Kidney epithelial cell (primary cell): ENCODE measurements around the gene C1orf174. TPM values are rescaled to one million over a fixed set of nuclear protein-coding genes. Genes with fewer than 3 reads are reported as not detected.

Experiments used
- DNase-seq: peaks from one replicate; pipeline ENCODE4 v3.0.0-alpha.2; 2010; ENCODE audit warnings: low read depth
- H3K27me3 ChIP-seq: 2 replicates; pipeline ENCODE4 v1.6.0; 2011; ENCODE audit warnings: low read length; ENCODE audit not compliant: control insufficient read depth, insufficient read depth
- H3K36me3 ChIP-seq: 2 replicates; pipeline ENCODE4 v1.5.1; 2011; ENCODE audit warnings: low read length; ENCODE audit not compliant: control insufficient read depth, insufficient read depth
- H3K4me3 ChIP-seq: 2 replicates; pipeline ENCODE4 v1.5.1; 2011; ENCODE audit warnings: low read depth, mild to moderate bottlenecking, control low read depth, low read length
- total RNA-seq: library from RNA; depleted of rRNA; stranded (reverse); fragments of >200 nt; gene quantifications from 2 replicates; pipeline ENCODE4 v1.2.3, GENCODE V29; 2015
- TF ChIP-seq, protein P1 (sequence below): IDR thresholded peaks from 2 replicates; pipeline ENCODE4 v1.5.1; 2011; ENCODE audit warnings: mild to moderate bottlenecking, moderate library complexity, low read length, control low read depth, inconsistent platforms; ENCODE audit not compliant: insufficient read depth, poor library complexity, severe bottlenecking

C1orf174 gene
- total RNA-seq, 1 donor from 2014 or later = 33.3 TPM

DNA sequence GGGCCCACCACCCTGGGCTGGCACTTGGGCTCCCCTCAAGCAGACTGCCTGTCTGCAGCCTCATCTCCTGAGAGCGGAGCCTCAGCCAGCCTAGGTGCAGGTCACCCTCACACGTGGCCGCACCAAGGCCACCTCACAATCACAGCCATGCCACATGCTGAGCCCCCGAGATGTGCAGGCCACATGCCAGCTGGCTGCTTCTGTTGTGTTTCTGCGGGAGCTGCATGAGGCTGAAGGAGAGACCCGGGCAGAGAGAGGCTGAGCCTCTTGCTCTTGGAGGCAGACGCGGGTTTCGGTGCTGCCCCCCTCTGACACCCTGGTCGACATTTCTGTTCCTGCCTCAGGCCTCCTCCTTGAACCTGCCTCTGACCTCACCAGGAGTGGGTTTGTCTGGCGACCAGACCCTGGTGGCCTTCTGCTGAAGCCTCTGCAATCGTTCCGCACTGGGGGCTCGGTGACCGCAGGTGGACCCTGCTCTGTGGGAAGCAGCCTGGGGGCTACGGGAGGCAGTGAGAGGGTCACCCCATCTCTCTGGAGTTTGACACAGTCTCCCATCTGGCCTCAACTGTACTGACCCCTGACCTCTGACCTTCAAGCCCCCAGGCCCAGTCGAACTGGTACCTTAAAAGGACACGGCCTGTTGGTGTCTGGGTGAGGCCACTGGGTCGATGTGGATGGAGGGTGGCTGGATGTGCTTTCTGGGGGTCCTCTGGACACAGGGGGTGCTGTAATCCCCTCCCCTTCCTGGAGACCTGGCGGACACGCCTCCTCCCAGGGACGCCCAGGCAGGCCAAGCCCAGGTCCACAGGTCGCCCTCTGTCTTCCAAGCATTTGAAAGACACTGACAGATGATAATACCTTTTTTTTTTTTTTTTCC, 13.0 kb upstream of the C1orf174 start:
- no peak for DNase-seq
- TF ChIP-seq, protein P1, sequence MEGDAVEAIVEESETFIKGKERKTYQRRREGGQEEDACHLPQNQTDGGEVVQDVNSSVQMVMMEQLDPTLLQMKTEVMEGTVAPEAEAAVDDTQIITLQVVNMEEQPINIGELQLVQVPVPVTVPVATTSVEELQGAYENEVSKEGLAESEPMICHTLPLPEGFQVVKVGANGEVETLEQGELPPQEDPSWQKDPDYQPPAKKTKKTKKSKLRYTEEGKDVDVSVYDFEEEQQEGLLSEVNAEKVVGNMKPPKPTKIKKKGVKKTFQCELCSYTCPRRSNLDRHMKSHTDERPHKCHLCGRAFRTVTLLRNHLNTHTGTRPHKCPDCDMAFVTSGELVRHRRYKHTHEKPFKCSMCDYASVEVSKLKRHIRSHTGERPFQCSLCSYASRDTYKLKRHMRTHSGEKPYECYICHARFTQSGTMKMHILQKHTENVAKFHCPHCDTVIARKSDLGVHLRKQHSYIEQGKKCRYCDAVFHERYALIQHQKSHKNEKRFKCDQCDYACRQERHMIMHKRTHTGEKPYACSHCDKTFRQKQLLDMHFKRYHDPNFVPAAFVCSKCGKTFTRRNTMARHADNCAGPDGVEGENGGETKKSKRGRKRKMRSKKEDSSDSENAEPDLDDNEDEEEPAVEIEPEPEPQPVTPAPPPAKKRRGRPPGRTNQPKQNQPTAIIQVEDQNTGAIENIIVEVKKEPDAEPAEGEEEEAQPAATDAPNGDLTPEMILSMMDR = no peak
- H3K36me3 ChIP-seq = no peaks in the 10 kb centered on the region
- no peak overlapping the region for H3K4me3 ChIP-seq
- H3K27me3 ChIP-seq = peaks cover 20% of the 10 kb centered on the region

DNA sequence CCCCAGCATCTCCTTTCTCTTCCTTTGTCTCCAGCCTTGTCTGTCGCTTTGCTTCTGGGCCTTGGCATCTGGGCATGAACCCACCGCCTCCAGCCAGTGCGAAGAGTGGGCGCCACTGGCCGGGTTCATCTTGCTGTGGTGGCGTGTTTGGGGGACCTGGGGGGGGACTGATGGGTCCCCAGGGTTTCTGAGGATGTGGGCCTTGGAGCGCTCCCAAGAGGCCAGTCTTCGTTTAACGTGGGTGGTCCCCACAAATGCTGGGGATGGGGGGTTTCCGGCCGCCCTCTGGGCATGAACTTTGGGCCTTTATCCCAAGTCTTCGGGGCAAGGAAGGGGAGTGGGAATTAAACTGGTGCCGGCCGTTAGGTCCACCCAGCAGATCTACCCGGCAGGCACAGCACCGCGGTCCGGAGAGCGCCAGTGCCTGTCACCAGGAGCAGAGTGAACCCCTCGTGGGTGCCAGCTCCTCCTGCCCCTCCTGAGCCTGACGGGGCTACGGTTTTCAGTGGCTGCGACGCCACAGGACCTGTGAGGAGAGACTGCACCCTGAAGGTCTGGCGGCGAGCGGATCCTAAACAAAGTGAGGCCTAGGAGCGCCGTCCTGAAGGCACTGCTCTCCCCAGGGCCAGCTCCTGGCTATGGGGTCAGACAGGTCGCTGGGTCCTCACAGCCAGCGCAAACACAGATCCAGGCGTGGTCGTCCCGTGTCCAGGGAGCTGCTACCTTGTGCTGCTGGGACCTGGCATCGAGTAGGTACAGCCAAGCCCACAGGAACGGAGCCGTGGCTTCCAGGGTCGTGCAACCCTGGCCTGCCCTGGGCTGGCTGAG, 12.1 kb upstream of the C1orf174 start:
- Histone ChIP-seq H3K4me3 (no peak overlapping the region), H3K27me3 (peaks cover 24% of the 10 kb centered on the region), H3K36me3 (no peaks in the 10 kb centered on the region)
- DNase-seq = no peak
- TF ChIP-seq, protein P1 = no peak

DNA sequence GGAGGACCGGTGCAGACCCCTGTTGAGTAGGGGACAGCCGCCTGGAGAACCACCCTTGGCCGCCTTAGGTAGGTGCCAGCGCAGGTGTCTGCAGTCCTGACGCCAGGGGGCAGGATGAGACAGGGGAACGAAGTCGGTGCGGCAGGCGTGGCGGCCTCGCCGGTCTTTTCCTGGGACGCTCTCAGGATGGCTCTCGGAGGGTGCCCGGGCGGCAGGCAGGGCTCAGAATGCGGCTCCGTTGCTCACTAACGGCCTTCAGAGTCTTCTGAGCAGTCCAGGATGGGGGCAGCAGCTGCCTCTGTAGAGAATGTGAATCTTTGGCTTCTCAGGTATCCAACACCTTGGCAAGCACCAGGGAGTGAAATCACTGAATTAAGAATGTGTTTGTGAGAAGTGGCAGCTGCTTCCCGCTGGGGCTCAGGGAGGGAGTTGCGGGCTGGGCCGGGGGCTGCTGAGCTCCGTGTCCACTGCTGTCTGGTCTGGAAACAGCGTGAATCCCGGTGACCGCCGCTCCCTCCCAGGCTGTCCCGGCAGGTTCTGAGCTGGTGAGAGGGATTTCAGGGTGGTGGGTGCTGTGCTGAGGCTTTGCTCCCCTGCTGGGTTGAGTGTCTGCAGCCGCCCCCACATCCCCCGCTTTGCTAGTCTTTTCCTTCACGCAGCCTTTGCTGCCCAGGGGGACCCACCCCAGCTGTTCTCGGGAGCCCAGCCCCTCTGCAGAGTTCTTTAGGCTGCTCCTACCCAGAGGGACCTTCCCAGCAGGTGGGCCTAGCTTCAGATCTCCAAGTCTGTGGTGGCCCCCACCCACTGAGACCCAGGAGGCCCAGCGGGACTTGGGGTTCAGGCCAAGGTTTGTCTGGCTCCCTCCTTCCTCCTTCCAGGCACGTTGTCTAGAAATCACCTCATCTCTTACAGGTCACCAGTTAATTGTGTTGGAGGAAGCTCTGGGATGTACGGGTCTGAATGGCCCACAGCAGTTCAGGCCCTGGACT, 11.1 kb upstream of the C1orf174 start:
- H3K27me3 ChIP-seq = peaks cover 24% of the 10 kb centered on the region
- no peak overlapping the region for H3K4me3 ChIP-seq
- peak; percentile 23 for DNase-seq
- no peaks in the 10 kb centered on the region for H3K36me3 ChIP-seq
- TF ChIP-seq, protein P1 = peak; percentile 92

DNA sequence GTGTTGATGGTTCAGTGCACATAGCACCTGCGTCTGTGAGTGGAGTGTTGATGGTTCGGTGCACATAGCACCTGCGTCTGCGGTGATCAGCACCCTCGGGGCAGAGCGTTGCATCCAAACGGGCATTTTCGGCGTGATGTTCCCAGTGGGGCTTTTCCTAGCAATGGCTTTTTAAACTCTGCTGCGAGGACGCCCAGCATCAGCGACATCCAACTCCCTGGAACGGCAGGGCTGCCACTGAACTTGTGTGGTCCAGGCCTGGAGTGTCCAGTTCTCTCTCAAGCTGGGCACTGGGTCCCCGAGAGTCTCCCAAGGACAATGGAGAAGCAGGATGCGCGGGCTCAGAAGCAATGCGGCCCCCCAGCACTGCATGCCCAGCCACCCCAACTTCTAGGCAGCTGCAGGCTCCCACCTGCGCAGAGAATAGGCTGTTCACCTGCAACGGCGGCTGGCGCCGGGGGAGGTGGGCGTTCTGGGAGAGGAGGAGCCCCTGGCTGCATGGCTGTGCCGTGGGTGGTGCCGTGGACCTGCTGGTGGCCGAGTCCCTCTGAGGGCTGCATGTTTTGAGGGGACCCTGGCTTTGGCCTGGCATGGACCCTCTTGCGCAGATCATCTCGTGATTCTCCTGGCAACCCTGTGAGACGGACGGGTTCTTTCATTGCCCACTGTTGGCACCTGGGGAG, 10.1 kb upstream of the C1orf174 start:
- TF ChIP-seq, protein P1 = no peak
- H3K27me3 ChIP-seq = peaks cover 24% of the 10 kb centered on the region
- H3K36me3 ChIP-seq = no peaks in the 10 kb centered on the region
- DNase-seq = no peak
- no peak overlapping the region for H3K4me3 ChIP-seq

DNA sequence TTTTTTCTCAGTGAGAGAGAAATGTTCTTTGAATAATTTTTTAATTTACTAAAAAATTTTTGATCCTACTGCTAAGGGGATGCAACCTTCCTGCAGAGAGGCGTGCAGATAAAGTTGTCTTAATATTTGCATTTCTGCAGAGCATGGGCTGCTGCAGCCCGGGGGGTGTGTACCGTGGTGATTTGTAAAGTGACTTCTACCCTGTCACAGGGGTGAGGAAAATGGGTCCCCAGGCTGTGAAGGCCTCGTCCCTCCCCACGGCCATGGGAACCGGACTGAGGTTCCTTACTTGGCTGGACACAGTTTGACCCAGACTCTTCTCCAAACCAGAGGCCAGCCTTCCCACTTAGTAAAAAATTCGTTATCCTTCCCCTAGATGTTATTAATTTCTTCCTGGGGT, 9.5 kb upstream of the C1orf174 start:
- H3K27me3 ChIP-seq = peaks cover 24% of the 10 kb centered on the region
- H3K36me3 ChIP-seq = no peaks in the 10 kb centered on the region
- TF ChIP-seq, protein P1 = no peak
- DNase-seq = no peak
- no peak overlapping the region for H3K4me3 ChIP-seq
